GM18868 (cell line): ENCODE results near the gene OR8H1.

Experiments
- ATAC-seq: cut with Tn5 transposase; IDR thresholded peaks from one replicate; pipeline ENCODE4 v1.9.1; 2021; ENCODE audit warnings: mild to moderate bottlenecking, moderate library complexity; ENCODE audit not compliant: unreplicated experiment

The OR8H1 gene, protein sequence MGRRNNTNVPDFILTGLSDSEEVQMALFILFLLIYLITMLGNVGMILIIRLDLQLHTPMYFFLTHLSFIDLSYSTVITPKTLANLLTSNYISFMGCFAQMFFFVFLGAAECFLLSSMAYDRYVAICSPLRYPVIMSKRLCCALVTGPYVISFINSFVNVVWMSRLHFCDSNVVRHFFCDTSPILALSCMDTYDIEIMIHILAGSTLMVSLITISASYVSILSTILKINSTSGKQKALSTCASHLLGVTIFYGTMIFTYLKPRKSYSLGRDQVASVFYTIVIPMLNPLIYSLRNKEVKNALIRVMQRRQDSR

GRCh38 chr11:56292154-56292553 lies at the start of gene OR8H1:
TSS of gene OR8H1 (minus strand) at chr11:56292254. CDS start at chr11:56291062, 1,192 bp downstream.
- ATAC-seq, result no peak

- no peak for ATAC-seq
Observed at GRCh38 chr11:56340289-56340688, 48.2 kb upstream of the OR8H1 start.

DNA sequence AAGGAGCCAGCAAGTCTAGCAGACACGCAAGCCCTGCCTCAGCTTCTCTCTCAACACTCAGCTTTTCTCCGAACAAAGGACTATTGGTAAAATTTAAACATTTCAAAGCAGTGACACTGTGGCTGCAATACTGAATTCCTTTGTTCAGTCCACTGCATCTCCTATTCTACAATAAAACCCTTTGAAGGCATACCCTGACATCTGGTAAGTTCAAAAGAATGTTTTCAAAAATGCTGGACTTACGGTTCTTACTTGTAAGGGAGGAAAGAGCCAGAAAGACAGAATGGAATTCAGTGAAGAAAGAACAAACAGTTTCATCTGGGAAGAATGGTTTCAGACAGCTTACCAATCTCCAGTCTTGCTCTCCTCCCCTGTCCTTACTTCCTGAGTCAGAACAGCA lies 41.1 kb upstream of the OR8H1 start:
- no peak for ATAC-seq

DNA sequence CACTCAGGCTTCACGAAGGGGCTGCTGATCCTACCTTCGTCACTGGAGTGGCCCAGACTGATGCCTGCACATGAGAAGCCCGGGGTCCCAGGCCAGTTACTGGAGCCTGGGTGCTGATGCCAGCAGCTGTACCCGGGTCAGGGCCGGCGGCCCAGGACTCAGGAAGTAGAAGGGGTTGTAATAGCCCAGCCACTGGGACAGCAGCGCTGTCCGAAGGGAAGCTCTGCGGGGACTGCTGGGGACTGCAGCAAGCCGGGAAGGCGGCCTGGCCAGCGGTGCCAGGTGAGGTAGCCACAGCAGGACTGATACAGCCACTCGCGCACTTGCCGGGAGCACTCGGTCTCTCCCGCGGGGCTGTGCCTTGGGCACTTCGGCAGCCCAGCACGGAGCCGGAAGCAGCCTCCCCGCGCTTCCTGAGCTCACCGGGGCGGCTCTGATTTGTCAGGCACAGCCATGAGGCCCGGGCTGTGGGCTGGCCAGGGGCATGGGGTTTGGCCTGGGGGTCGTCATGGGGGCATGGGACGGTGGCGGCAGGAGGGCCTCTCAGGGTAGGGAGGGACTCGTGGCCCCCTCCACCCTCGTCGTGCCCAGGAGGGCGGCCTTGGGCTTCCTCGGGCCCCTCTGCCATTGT lies 39.9 kb upstream of the OR8H1 start:
- ATAC-seq, result no peak

DNA sequence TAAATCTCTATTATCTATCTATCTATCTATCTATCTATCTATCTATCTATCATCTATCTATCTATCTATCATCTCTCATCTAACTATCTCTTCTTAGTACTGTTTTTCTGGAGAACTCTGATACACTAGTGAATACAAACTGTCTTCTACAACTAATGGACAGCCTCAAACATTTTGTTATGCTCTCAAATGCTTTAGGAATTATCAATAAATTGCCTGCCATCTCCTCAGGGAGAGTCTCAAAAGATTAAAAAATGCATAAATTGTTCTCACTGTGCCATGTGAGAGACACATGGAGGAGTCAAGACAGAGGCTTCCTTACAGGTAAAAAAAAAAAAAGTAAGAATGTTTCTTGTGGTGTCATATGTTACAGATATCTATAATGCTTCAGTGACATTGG lies 22.8 kb upstream of the OR8H1 start, which contains the start of gene OR8K3:
Gene OR8K3 (plus strand): TSS at position 301 of the 400 bp plus-strand sequence. CDS start 3,163 bp downstream, outside the sequence.
- ATAC-seq, result no peak

DNA sequence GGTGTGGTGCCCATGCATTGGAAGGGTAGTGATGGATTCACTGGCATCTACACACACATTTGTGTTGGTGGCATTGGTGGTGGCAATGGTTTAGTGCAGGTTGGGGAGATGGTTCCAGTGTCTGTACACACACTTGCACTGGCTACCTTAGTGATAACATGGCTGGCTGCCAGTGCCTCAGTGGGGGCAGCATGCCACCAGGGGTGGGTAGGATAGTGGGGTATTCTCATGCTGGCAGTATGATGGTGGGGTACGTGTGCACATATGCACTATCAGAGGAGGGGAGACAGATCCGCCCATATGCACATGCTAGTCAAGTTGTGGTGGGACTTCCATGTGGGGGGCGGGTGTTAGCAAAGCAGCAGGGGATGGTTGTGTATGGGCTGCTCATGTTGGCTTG lies 15.8 kb upstream of the OR8H1 start:
- no peak for ATAC-seq

DNA sequence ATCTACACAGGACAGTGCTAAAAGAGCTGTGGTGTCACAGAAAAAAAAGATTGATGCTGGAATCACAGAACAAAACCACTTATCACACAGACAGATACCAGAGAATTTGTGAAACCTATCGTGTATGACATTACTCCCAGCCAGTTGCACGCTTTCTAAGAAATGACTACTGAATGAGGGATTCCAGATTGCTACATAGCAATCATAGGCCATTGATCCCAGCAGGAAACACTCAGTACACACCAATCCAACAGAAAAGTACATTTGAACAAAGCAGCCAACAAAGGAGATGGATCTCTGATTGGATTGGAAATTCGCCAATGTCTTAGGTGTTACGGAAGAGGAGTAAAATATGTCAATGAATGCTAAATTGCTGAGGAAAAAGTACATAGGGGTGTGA lies 4.8 kb upstream of the OR8H1 start:
- no peak for ATAC-seq

DNA sequence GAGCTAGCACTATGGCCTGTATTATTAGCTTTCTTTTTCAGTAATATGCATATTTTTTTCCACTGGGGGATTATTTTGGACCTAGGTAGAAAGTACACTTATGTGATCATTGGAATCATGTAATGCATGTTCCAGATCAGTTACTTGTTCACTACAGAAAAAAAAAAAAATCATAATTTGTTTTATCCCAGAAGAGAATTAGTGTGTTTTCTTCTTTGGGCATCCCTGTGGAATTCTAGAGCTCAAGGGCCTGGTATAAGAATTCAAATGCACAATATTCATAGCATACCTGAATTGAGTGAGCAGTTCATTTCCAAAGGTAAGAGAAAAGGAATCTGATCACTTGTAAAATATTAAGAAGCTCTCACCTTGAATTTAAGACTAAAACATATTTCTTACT lies 18.2 kb downstream of the OR8H1 start, which contains the start of gene OR5T1:
Gene OR5T1 (plus strand): TSS at position 301 of the 400 bp plus-strand sequence. CDS start 1,485 bp downstream, outside the sequence.
- ATAC-seq, result no peak

DNA sequence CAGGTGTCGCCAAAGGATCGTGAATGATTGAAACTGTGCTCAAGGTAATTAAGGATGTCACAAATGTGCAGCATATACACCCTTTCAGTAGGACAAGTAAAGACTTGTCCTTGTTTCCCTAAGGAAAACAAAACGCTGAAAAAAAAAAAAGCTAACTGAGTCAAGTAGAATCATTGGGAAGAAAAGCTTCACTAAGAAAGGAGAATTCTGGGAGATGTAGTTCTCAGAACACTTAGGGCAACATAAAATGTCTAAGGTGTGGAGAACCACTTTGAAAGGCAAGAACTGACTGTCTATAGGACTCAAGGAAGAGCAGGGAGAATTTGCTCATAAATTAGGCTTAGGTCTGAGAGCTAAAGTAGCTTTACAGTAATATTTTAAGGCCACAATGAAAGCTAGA lies 21.0 kb downstream of the OR8H1 start:
- no peak for ATAC-seq

GRCh38 chr11:56251954-56252353 lies 40.1 kb downstream of the OR8H1 start, which contains the start of gene OR5T3:
TSS of gene OR5T3 (plus strand) at chr11:56252254. CDS start at chr11:56252254, 0 bp downstream.
- no peak for ATAC-seq
